OCI-LY7 (cell line): ENCODE measurements around the gene ARHGAP6. TPM values are rescaled to one million over a fixed set of nuclear protein-coding genes. Genes with fewer than 3 reads are reported as not detected.
A peak's percentile ranks its signal among the peaks of the same experiment; 100 is the strongest.

Experiments
- BruUV-seq: library from RNA; stranded (reverse); fragments of 400-500 nt; replicated peaks from 2 replicates; lab custom pipeline; 2021; lab: Mats Ljungman, UMichigan
- CTCF ChIA-PET: fragments of 300-600 bp; sonication (Branson Sonifier 250); formaldehyde crosslinking; loops from one replicate; lab custom pipeline; 2022; ENCODE audit warnings: antibody characterized with exemption; ENCODE audit not compliant: unreplicated experiment; lab: Charles Lee
- POLR2A ChIA-PET: fragments of 300-600 bp; sonication (Branson Sonifier 250); formaldehyde crosslinking; loops from one replicate; lab custom pipeline; 2022; ENCODE audit warnings: antibody characterized with exemption; lab: Charles Lee
- DNase-seq: peaks from one replicate; pipeline ENCODE4 v3.0.0-alpha.2; 2015; ENCODE audit warnings: low spot score
- H2AFZ ChIP-seq: fragments of 200-600 bp; sonication (generic), shearing (Covaris generic); 2 replicates; pipeline ENCODE4 v1.6.1; 2014; ENCODE audit warnings: mild to moderate bottlenecking, antibody characterized with exemption, low read length, moderate library complexity
- H3K27ac ChIP-seq: fragments of 200-600 bp; sonication (generic); 2 replicates; pipeline ENCODE4 v1.5.1; 2014; ENCODE audit warnings: mixed run types, low read depth, mild to moderate bottlenecking, moderate library complexity, low read length, inconsistent platforms; ENCODE audit not compliant: poor library complexity, severe bottlenecking
- H3K36me3 ChIP-seq: fragments of 200-600 bp; sonication (generic); 2 replicates; pipeline ENCODE4 v1.6.1; 2014; ENCODE audit warnings: mild to moderate bottlenecking, antibody characterized with exemption, low read length, moderate library complexity, mixed read lengths; ENCODE audit not compliant: insufficient read depth
- H3K4me1 ChIP-seq: fragments of 200-600 bp; sonication (generic); 2 replicates; pipeline ENCODE4 v1.5.1; 2014; ENCODE audit warnings: mild to moderate bottlenecking, low read length; ENCODE audit not compliant: insufficient read depth, poor library complexity, severe bottlenecking
- H3K4me2 ChIP-seq: fragments of 200-600 bp; sonication (generic); 2 replicates; pipeline ENCODE4 v1.6.1; 2014; ENCODE audit warnings: mild to moderate bottlenecking, low read length
- H3K4me3 ChIP-seq: fragments of 200-600 bp; sonication (generic); 2 replicates; pipeline ENCODE4 v1.5.1; 2014; ENCODE audit warnings: mild to moderate bottlenecking, low read depth, low read length; ENCODE audit not compliant: poor library complexity, severe bottlenecking
- H3K79me2 ChIP-seq: fragments of 200-600 bp; sonication (generic); 2 replicates; pipeline ENCODE4 v1.6.1; 2016; ENCODE audit warnings: low read depth, mild to moderate bottlenecking, low read length, moderate library complexity, mixed read lengths; ENCODE audit not compliant: insufficient read depth
- H3K9me2 ChIP-seq: fragments of 200-600 bp; sonication (generic); 2 replicates; pipeline ENCODE4 v1.6.1; 2016; ENCODE audit warnings: mild to moderate bottlenecking, low read length, mixed read lengths; ENCODE audit not compliant: insufficient read depth
- H3K9me3 ChIP-seq: fragments of 200-600 bp; sonication (generic); 2 replicates; pipeline ENCODE4 v1.6.1; 2014; ENCODE audit warnings: mild to moderate bottlenecking, mixed run types, low read length, mixed read lengths
- H4K20me1 ChIP-seq: fragments of 200-600 bp; sonication (generic); 2 replicates; pipeline ENCODE4 v1.6.1; 2014; ENCODE audit warnings: mild to moderate bottlenecking, antibody characterized with exemption, low read length, moderate library complexity, mixed read lengths; ENCODE audit not compliant: insufficient read depth
- EZH2phosphoT487 ChIP-seq: fragments of 200-600 bp; sonication (generic); IDR thresholded peaks from 2 replicates; pipeline ENCODE4 v1.6.1; 2018; ENCODE audit warnings: low read depth, borderline replicate concordance, mild to moderate bottlenecking, mixed run types, antibody characterized with exemption, low read length, moderate library complexity, mixed read lengths
- intact Hi-C: fragments of 100-400 bp; cut with micrococcal nuclease; formaldehyde crosslinking; loops from one replicate; pipeline ENCODE4 v1.10.0; 2022; ENCODE audit not compliant: unreplicated experiment
- total RNA-seq, 2 experiments: library from RNA; depleted of rRNA in 1 of 2; stranded (reverse); fragments of >200 nt in 1 of 2; shearing (Covaris generic) in 1 of 2; gene quantifications; 2 replicates each; pipeline ENCODE4 v1.2.3, GENCODE V29; 2014 to 2022
- TF ChIP-seq, protein P1 (sequence below): fragments of 200-600 bp; sonication (generic); conservative IDR thresholded peaks from 2 replicates; pipeline ENCODE4 v1.5.1; 2014; ENCODE audit warnings: mild to moderate bottlenecking, antibody characterized with exemption, low read length, moderate library complexity, mixed read lengths

ARHGAP6 gene
- total RNA-seq, 2 experiments from 2014 or later, result not detected

DNA sequence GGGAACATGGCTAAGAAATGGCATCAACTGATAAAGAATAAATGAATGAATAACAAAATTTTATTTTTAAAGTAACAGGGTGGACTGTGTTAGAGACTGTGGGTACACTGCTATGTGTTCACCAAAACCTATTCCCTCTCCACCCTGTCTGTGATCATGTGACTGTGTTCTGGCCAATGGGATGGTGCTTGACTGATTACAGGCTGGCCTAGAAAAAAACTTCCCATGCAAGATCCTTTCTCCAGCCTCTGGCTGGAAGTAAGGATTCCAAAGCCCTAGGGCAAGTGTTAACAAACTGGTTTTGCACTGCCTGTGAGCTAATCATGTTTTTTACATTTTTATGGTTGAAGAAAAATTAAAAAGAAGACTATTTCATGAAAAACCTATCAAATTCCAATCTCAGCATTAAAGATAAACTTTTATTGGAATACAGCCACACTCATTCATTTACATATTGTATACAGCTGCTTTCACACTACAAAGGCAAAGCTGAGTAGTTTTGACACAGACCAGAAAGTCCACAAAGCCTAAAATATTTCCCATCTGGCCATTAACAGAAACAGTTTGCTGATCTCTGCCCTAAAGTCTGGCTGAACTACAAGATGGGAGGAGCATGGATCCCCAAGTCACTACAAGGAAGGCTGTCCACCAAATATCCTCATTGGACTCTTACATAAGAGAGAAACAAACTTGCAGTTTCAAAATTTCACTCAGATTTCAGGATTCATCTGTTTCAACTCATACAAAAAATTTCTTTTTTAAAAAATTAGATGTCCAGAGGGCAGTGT is 133.2 kb downstream of the ARHGAP6 start:
- H3K9me3 ChIP-seq, result no peaks in the 10 kb centered on the region
- CTCF ChIA-PET, result no interaction called here
- intact Hi-C loops, result loop anchor here (1.0 to 10.0 kb wide), 5 partner anchors 192 to 388 kb away; no protein-coding TSS in a partner anchor

DNA sequence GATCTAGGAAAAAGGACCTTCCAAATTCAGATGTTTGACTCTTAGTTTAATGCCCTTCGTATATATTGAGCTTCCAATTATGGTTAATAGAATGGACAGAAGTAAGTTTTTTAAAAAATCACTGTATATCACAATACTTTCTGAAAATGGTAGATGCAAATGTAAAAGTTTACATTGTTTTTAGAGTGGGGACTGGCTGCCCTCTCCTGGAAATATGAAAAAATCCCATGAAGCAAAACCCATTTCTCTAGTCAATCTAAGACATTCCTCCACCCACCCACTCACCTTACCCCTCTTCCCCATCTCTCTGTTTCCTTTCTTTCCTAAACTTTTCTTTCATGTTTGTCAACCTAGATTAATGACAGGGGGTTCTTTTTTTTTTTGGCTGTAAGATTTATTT is 134.5 kb downstream of the ARHGAP6 start:
- Histone ChIP-seq H3K79me2 (no peaks in the 10 kb centered on the region), H3K27ac (no peak overlapping the region), H2AFZ (no peak overlapping the region), H3K9me3 (no peaks in the 10 kb centered on the region), H3K9me2 (no peaks in the 10 kb centered on the region), H3K4me3 (no peak overlapping the region), H3K4me1 (peaks cover 15% of the 10 kb centered on the region), H4K20me1 (no peaks in the 10 kb centered on the region), H3K4me2 (no peak overlapping the region), H3K36me3 (no peaks in the 10 kb centered on the region)
- no peak for TF ChIP-seq EZH2phosphoT487
- TF ChIP-seq, protein P1, sequence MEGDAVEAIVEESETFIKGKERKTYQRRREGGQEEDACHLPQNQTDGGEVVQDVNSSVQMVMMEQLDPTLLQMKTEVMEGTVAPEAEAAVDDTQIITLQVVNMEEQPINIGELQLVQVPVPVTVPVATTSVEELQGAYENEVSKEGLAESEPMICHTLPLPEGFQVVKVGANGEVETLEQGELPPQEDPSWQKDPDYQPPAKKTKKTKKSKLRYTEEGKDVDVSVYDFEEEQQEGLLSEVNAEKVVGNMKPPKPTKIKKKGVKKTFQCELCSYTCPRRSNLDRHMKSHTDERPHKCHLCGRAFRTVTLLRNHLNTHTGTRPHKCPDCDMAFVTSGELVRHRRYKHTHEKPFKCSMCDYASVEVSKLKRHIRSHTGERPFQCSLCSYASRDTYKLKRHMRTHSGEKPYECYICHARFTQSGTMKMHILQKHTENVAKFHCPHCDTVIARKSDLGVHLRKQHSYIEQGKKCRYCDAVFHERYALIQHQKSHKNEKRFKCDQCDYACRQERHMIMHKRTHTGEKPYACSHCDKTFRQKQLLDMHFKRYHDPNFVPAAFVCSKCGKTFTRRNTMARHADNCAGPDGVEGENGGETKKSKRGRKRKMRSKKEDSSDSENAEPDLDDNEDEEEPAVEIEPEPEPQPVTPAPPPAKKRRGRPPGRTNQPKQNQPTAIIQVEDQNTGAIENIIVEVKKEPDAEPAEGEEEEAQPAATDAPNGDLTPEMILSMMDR, result peak; percentile 62; the same call in 1 of the 2 replicates
- BruUV-seq, result no TSS peak
- intact Hi-C loops, result loop anchor here (10.0 kb wide), 1 partner anchor 374 kb away; no protein-coding TSS in a partner anchor
- CTCF ChIA-PET, result no interaction called here
- DNase-seq, result peak; percentile 18
- POLR2A ChIA-PET, result interaction anchor here (0.7 to 1.6 kb wide), 4 partner anchors 66 to 776 kb away, joined by 3 to 5 read pairs (median 4); no protein-coding TSS in a partner anchor

More for the DNA sequence above, 133.2 kb downstream of the ARHGAP6 start:
- Histone ChIP-seq H3K9me2 (no peaks in the 10 kb centered on the region), H3K4me3 (no peak overlapping the region), H3K4me1 (peaks cover 15% of the 10 kb centered on the region), H3K79me2 (no peaks in the 10 kb centered on the region), H4K20me1 (no peaks in the 10 kb centered on the region), H3K36me3 (no peaks in the 10 kb centered on the region), H2AFZ (peak overlapping the region; percentile 76; the same call in 1 of the 2 replicates), H3K27ac (no peak overlapping the region), H3K4me2 (peak overlapping the region; percentile 36; the same call in 1 of the 2 replicates)
- TF ChIP-seq EZH2phosphoT487, result no peak
- TF ChIP-seq, protein P1, result no peak
- no peak for DNase-seq
- POLR2A ChIA-PET, result interaction anchor here (1.6 kb wide), 1 partner anchor 234 kb away, joined by 5 read pairs; no protein-coding TSS in a partner anchor
- BruUV-seq, result no TSS peak
